Measurements from ENCODE around the gene GRID2. TPM values are rescaled to one million over a fixed set of nuclear protein-coding genes. Genes with fewer than 3 reads are reported as not detected.

Gene GRID2
- total RNA-seq, 4 donors from 2014 or later, result 0.63 TPM; not detected in 3

DNA sequence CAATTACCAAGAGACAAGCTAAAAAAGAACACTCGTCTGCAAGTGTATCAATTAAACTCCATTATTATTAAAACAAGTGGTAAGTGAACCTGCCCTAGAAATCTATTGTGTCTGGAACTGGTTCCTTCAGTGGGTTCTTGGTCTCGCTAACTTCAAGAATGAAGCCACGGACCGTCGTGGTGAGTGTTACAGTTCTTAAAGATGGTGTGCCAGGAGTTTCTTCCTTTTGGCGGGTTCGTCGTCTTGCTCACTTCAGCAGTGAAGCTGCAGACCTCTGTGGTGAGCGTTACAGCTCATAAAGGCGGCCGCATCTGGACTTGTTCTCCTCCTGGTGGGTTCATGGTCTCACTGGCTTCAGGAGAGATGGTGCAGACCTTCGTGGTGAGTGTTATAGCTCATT, 231.8 kb downstream of the GRID2 start:
- no peak for DNase-seq (ENCODE audit: low spot score in 2 of 2)
- no peaks in the 10 kb centered on the region for H3K36me3 ChIP-seq
- no peak for TF ChIP-seq EP300 (IDR thresholded peaks at IDR 0.05)
- TF ChIP-seq POLR2A (IDR thresholded peaks at IDR 0.05), result no peak
- TF ChIP-seq, protein P1, sequence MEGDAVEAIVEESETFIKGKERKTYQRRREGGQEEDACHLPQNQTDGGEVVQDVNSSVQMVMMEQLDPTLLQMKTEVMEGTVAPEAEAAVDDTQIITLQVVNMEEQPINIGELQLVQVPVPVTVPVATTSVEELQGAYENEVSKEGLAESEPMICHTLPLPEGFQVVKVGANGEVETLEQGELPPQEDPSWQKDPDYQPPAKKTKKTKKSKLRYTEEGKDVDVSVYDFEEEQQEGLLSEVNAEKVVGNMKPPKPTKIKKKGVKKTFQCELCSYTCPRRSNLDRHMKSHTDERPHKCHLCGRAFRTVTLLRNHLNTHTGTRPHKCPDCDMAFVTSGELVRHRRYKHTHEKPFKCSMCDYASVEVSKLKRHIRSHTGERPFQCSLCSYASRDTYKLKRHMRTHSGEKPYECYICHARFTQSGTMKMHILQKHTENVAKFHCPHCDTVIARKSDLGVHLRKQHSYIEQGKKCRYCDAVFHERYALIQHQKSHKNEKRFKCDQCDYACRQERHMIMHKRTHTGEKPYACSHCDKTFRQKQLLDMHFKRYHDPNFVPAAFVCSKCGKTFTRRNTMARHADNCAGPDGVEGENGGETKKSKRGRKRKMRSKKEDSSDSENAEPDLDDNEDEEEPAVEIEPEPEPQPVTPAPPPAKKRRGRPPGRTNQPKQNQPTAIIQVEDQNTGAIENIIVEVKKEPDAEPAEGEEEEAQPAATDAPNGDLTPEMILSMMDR (IDR thresholded peaks at IDR 0.05), result no peak
- no peak overlapping the region for H3K27ac ChIP-seq
- no peaks in the 10 kb centered on the region for H3K4me1 ChIP-seq
- H3K27me3 ChIP-seq, result no peaks in the 10 kb centered on the region
- no peak overlapping the region for H3K4me3 ChIP-seq
- H3K9me3 ChIP-seq, result no peaks in the 10 kb centered on the region
- 78 to 86% methylated on average over 12 of the region's 12 CpGs for WGBS, 2 donors

GRCh38 chr4:92551616-92552015, 247.8 kb downstream of the GRID2 start:
- no peak for DNase-seq (ENCODE audit: low spot score in 2 of 2)
- H3K36me3 ChIP-seq, result no peaks in the 10 kb centered on the region
- TF ChIP-seq, protein P1 (IDR thresholded peaks at IDR 0.05), result no peak
- no peak for TF ChIP-seq POLR2A (IDR thresholded peaks at IDR 0.05)
- TF ChIP-seq EP300 (IDR thresholded peaks at IDR 0.05), result no peak
- H3K27ac ChIP-seq, result no peak overlapping the region
- no peaks in the 10 kb centered on the region for H3K27me3 ChIP-seq
- H3K4me1 ChIP-seq, result no peaks in the 10 kb centered on the region
- 54 to 62% methylated on average over 1 of the region's 1 CpG for WGBS, 2 donors
- no peak overlapping the region for H3K4me3 ChIP-seq
- no peaks in the 10 kb centered on the region for H3K9me3 ChIP-seq

DNA sequence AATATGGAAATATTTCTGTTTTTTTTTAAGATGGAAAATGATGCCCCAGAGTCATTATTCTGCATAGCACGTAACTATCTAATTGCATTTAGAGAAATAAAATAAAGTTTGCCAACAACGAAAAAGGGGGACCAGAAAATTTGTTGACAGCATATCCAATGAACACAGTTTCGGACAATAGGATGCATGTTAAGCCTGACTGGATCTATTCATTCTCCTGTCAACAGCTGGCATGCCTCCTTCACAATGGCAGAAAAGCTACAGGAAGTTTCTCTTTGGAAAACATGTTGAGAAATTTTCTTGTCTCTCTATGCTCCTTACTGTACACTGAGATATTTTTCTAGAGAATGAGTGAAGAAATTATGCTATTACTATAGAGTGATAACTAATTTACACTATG, 262.5 kb downstream of the GRID2 start:
- Histone ChIP-seq H3K36me3 (no peaks in the 10 kb centered on the region), H3K4me1 (no peaks in the 10 kb centered on the region), H3K4me3 (no peak overlapping the region), H3K9me3 (peaks cover 0 to 5% (median 0%) of the 10 kb centered on the region in 4 donors), H3K27ac (no peak overlapping the region), H3K27me3 (no peaks in the 10 kb centered on the region)
- TF ChIP-seq EP300 (IDR thresholded peaks at IDR 0.05), result no peak
- no peak for TF ChIP-seq POLR2A (IDR thresholded peaks at IDR 0.05)
- TF ChIP-seq, protein P1 (IDR thresholded peaks at IDR 0.05), result no peak
- WGBS, 2 donors, result 60 to 61% methylated on average over 3 of the region's 3 CpGs
- no peak for DNase-seq (ENCODE audit: low spot score in 2 of 2)

DNA sequence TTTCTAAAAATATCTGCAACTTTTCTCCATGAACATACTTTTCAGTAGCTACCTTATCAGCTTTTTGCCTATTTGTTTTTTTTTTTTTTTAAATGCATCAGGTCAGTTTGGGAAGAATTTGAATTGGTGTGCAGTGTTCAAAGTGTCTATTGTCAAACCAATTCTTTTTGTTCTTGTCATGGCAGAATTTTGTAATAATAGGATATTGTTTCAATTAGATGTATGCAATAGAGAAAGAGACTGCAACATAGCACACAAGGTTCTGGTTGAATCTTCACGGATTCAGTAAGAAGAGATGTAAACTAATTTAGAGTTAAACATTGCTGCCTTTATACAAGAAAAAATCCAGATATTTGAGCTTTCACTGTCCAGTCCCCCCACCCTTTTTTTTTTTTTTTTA, 277.1 kb downstream of the GRID2 start:
- Histone ChIP-seq H3K27ac (no peak overlapping the region), H3K36me3 (no peaks in the 10 kb centered on the region), H3K9me3 (peaks cover 0 to under 1% (median 0%) of the 10 kb centered on the region in 4 donors), H3K4me1 (no peaks in the 10 kb centered on the region), H3K4me3 (no peak overlapping the region), H3K27me3 (no peaks in the 10 kb centered on the region)
- DNase-seq (ENCODE audit: low spot score in 2 of 2), result no peak
- TF ChIP-seq, protein P1 (IDR thresholded peaks at IDR 0.05), result no peak
- TF ChIP-seq POLR2A (IDR thresholded peaks at IDR 0.05), result no peak
- TF ChIP-seq EP300 (IDR thresholded peaks at IDR 0.05), result no peak
- 48 to 57% methylated on average over 1 of the region's 1 CpG for WGBS, 2 donors

DNA sequence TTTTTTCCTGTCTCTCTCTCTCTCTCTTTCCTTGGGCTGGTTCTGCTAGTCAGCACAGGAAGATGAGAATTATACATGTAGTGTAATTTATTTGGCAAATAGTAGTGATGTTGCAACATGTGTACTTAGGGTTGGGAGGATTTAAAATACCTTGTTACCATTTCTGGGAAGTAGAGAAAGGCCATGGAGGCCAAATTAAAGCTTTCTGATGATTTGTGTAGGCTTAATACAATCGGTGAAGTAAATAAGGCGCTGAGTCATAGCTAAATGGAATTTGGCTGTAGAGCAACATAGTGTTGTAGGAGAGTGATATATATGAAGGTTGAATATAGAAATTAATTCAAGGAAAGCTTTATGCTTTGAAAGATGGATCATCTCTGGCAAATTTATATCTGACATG, 295.3 kb downstream of the GRID2 start:
- 85 to 87% methylated on average over 2 of the region's 2 CpGs for WGBS, 2 donors
- no peak overlapping the region for H3K4me3 ChIP-seq
- TF ChIP-seq EP300 (IDR thresholded peaks at IDR 0.05), result no peak
- no peak for TF ChIP-seq POLR2A (IDR thresholded peaks at IDR 0.05)
- TF ChIP-seq, protein P1 (IDR thresholded peaks at IDR 0.05), result no peak

More for the DNA sequence above, 295.3 kb downstream of the GRID2 start:
- DNase-seq (ENCODE audit: low spot score in 2 of 2), result no peak
- H3K27ac ChIP-seq, result no peak overlapping the region
- no peaks in the 10 kb centered on the region for H3K27me3 ChIP-seq
- no peaks in the 10 kb centered on the region for H3K36me3 ChIP-seq
- H3K4me1 ChIP-seq, result no peaks in the 10 kb centered on the region
- peaks cover 0 to 4% (median 0%) of the 10 kb centered on the region in 4 donors for H3K9me3 ChIP-seq

Measured in tibial nerve (tissue), 4 donors.